EL (cell line): ENCODE data around the gene PIGL.
"Not testable (repeated sequence)": the region's sequence is repeated elsewhere in the genome, so short reads cannot be mapped to it uniquely, and the experiment has no call there.

Source experiments
- DNase-seq: peaks from one replicate; pipeline ENCODE4 v3.0.0-alpha.2; 2016

The PIGL gene

DNA sequence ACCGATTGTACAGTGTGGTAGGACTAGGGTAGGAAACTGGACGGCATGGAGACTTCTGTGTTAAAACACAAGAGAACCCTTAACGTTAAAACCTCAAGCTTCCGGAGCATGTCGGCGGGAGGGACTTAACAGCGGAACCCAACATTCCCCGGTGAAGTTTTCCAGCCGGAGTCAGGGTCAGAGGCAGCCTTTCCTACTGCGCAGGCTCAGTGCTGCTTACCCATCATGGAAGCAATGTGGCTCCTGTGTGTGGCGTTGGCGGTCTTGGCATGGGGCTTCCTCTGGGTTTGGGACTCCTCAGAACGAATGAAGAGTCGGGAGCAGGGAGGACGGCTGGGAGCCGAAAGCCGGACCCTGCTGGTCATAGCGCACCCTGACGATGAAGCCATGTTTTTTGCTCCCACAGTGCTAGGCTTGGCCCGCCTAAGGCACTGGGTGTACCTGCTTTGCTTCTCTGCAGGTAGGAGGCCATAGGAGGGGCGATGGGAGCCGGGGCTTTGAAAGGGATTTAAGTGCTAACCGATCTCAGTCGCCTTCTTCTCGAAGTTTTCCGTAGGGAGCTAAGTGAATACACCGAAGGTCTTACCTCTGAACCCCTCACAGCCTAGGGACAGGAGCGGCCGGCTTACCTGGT is at the start of gene PIGL:
Gene PIGL (plus strand): TSS at position 209 of the 634 bp plus-strand sequence. CDS start 17 bp downstream, at position 226.
- DNase-seq: peak; percentile 94

DNA sequence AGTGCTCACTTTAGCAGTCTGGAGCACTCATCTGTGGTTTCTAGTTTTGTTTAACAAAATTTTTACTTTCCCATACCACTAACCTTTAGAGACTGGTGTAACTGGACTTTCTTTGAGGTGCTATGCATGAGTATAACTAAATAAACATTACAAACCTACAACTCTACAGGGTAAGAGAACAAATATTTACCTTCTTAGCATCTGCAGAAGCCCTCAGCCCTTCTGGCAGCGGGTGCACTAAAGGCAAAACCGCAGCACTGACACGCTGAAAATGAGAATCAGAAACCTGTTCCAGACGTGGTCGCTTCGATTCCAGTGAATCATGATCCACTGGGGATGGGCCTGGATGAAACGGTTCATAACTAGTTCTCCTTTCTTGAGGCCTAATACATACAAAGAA is 45.4 kb upstream of the PIGL start:
- DNase-seq: no peak

DNA sequence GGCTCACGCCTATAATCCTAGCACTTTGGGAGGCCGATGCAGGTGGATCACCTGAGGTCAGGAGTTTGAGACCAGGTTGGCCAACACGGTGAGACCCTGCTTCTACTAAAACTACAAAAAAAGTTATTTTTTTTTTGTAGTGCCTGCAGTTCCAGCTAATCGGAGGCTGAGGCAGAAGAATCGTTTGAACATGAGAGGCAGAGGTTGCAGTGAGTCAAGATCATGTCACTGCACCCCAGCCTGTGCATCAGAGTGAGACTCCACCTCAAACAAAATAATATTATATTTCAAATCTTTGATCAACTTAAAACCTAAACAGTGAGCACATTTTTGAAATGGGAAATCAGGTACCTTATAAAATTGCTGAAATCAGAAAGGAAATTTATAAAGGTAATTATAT is 38.2 kb upstream of the PIGL start:
- DNase-seq: peak; percentile 11

DNA sequence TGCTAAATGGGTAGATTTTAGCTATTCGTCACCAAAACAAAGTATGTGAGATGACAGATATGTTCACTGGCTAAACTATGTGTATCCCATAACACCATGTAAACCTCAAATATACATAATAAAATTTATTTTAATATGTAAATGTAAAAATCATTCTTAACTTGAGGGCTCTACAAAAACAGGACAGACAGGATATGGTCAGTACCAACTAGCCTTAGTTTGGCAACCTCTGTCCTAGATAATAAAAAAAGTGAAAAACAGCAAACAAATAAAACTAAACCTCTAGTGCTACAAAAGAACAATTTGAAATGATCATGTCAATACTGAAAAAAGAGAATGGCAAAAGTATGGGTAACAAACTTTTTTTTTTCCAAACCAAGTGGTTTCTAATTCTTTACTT is 35.4 kb upstream of the PIGL start:
- no peak for DNase-seq

GRCh38 chr17:16187642-16188041 is 29.4 kb upstream of the PIGL start:
- DNase-seq: no peak

DNA sequence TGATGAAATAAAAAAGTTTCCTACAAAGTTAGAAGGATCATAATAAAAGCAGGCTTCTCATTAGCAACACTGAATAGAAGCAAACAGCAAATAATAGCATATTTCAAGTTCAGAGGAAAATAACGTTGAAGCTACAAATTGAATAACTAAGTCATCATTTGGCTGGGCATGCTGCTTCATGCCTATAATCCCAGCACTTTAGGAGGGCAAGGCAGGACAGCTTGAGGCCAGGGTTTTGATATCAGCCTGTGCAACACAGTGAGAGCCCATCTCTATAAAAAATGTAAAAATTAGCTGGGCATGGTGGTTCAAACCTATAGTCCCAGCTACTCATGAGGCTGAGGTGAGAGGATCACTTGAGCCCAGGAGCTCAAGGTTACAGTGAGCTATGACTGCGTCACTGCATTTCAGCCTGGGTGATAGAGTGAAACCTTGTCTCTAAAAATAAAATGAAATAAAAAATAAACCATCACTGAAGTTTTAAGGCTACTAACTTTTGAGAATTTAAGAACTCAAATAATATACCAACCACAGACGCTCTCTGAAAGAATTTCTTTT is 27.1 kb upstream of the PIGL start:
- no peak for DNase-seq

DNA sequence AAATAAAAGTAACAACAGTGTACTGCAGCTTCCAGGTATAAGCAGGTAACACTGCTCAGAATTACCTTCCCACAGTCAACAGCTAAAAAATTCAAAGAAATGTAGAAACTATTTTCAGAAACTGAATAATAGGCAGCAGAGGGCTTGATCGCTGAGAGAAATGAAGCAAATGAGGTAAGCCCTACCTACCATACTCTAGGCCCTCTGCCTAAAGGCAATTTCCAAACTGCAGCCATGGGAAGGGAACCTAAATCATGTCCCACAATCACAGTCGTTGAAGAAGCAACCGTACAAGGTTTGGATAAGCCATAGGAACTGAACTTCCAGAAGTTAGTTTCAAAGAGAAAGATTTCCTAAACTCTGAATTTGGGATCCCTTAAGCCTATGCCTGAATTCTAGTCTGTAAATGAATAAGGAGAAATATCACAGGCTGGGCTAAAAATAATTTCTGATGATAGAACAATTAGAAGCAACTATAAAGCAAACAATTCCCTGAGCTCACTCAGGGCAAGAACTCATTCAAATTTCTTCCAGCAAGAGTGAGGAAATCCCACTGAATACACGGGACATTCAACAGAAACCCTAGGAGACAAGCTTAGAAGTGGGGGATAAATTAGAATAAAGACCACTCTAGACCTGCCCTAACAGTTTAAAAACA is 26.2 kb upstream of the PIGL start:
- DNase-seq: no peak

GRCh38 chr17:16191604-16192003 is 25.4 kb upstream of the PIGL start:
- DNase-seq: no peak

GRCh38 chr17:16194307-16194835 is 22.6 kb upstream of the PIGL start:
- not testable (repeated sequence) for DNase-seq

DNA sequence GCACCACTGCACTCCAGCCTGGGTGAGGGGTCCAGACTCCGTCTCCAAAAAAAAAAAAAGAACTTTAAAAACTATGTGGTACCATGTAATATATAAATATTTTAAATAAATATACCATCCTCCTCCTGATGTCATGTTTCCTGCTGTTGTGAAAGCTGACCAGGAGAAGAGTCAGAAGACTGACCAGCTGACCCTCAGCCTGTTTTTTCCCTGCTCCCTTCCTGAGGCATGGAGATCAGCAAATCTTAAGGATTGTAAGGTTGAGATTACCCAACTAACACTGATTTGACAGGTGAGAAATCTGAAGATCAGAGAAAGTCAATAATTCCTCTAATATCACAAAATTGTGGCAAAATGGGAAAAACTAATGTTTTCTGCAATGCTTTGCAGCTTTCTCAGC is 19.7 kb upstream of the PIGL start:
- DNase-seq: no peak

GRCh38 chr17:16199093-16199492 is 17.9 kb upstream of the PIGL start:
- DNase-seq: no peak

DNA sequence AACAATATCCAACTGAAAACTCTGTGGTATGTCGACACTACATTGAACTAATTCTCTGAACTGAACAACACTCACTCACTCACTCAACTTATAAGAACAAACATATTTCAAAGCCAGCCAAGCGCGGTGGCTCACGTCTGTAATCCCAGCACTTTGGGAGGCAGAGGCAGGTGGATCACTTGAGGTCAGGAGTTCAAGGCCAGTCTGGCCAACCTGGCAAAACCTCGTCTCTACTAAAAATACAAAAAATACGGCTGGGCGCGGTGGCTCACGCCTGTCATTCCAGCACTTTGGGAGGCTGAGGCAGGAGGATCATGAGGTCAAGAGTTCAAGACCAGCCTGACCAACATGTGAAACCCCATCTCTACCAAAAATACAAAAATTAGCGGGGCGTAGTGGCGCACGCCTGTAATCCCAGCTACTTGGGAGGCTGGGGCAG is 15.3 kb upstream of the PIGL start:
- not testable (repeated sequence) for DNase-seq

GRCh38 chr17:16202554-16203500 is 14.2 kb upstream of the PIGL start:
- not testable (repeated sequence) for DNase-seq

DNA sequence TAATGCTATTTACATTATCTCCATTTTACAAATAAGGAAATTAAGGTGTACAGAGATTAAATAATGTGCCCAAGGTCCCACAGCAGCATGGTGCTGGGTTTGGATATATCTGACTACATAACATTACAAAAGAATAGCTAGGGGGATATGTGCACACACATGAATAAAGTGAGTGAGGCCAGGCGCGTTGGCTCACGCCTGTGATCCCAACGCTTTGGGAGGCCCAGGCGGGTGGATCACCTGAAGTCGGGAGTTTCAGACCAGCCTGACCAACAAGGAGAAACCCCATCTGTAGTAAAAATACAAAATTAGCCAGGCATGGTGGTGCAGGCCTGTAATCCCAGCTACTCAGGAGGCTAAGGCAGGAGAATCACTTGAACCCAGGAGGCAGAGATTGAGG is 12.2 kb upstream of the PIGL start:
- not testable (repeated sequence) for DNase-seq

GRCh38 chr17:16211590-16211989 is 5.4 kb upstream of the PIGL start:
- DNase-seq: no peak

- no peak for DNase-seq
Observed at GRCh38 chr17:16212793-16213192, 4.2 kb upstream of the PIGL start.

DNA sequence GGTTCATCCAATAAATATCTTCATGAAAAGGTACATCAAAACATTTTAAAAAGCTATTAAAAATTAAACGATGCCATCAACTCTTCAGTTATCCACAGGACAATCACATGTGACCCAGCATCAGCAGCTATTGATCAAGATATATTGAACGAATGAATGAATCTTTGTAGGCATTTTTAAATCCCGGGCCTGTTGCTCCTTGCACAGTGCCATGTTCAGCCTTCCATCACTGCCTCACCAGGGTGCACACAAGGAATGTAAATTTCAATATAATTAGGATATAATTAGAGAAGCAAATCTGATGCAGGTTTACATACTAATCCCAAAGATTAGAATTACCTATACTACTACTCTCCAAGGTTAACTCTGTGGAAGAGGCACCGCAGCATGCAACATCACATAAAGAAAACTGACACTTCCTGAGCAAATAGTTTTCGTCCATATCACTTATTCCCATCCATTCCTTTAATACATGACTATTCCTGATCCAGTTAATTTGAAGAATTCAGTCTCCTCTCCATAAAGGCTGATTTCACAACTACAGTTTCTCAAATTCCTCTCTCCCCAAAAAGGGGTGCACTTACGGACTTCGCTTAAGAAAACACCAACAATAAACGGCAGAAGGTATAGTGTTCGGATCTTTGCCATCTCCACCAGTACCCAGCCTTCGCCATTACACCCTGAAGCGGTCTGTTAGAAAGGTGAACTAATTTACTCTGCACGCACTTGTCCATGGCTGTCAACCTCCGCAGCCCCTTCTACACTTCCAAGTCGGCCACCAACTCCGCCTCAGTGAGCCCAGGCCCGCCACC is 2.6 kb upstream of the PIGL start:
- no peak for DNase-seq

- DNase-seq: peak; percentile 53
Observed at GRCh38 chr17:16215002-16215272, 2.1 kb upstream of the PIGL start.

- peak; percentile 94 for DNase-seq
Observed at GRCh38 chr17:16215273-16215964, 1.6 kb upstream of the PIGL start, which contains the start of gene NCOR1. TSS of gene NCOR1 (minus strand) at chr17:16215534. CDS start at chr17:16194569, 20,965 bp downstream.

DNA sequence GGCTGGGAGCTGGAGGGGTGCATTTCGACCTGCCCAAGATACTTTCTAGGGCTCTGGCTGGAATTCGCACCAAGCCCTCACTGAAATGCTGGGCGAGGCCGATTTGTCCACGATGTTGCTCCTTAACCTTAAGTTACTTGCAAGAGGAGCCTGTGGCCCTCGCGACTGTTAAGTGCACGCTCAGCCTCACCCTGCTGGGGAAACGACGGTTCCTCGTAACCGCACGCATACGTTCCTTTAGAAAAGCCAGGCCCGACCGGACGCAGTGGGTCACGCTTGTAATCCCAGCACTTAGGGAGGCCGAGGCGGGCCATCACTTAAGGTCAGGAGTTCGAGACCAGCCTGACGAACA is 1.1 kb upstream of the PIGL start:
- DNase-seq: no peak

DNA sequence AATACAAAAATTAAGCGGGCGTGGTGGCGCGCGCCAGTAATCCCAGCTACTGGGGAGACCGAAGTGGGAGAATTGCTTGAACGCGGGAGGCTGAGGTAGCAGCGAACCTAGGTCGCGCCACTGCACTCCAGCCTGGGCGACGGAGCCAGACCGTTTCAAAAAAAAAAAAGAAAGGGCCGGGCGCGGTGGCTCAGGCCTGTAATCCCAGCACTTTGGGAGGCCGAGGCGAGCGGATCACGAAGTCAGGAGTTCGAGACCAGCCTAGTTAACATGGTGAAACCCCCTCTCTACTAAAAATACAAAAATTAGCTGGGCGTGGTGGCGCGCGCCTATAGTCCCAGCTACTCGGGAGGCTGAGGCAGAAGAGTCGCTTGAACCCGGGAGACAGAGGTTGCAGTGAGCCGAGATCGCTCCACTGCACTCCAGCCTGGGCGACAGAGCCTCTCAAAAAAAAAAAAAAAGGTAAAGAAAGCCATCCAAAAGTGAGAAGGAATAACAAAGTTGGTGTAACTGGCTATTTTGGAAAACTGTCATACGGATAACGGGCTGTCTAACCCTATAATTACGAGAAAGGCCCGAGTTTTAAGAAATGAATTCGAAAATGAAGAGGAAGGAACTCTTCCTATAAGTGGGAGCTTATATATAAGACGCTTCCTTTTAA is 539 bp upstream of the PIGL start:
- not testable (repeated sequence) for DNase-seq
